Liver (tissue), 9 donors: ENCODE data around the gene CYP4V2. TPM values are rescaled to one million over a fixed set of nuclear protein-coding genes. Genes with fewer than 3 reads are reported as not detected.
"Not testable (repeated sequence)": the region's sequence is repeated elsewhere in the genome, so short reads cannot be mapped to it uniquely, and the experiment has no call there.

Source experiments
- DNase-seq: peaks from one replicate; pipeline ENCODE4 v3.0.0-alpha.2; 2017; ENCODE audit warnings: low spot score
- H3K27ac ChIP-seq, 2 donors: one replicate each; pipeline ENCODE4 v1.7.0; 2013; ENCODE audit warnings: inconsistent platforms in 2 of 2, low read length in 2 of 2, control low read depth in 1 of 2, low read depth in 1 of 2, mild to moderate bottlenecking in 1 of 2
- H3K27me3 ChIP-seq, 4 donors: one replicate each; pipeline versions ENCODE4 v1.6.1 to v1.7.0; 2013; ENCODE audit warnings: low read length in 3 of 4, inconsistent platforms in 1 of 4, mild to moderate bottlenecking in 1 of 4, moderate library complexity in 1 of 4; ENCODE audit not compliant: control insufficient read depth in 4 of 4, insufficient read depth in 4 of 4
- H3K36me3 ChIP-seq, 4 donors: one replicate each; pipeline versions ENCODE4 v1.6.1 to v1.7.0; 2013; ENCODE audit warnings: low read length in 3 of 4, mild to moderate bottlenecking in 3 of 4, low read depth in 1 of 4, moderate library complexity in 1 of 4; ENCODE audit not compliant: control insufficient read depth in 4 of 4, insufficient read depth in 3 of 4
- H3K4me1 ChIP-seq, 4 donors: one replicate each; pipeline versions ENCODE4 v1.6.1 to v1.7.0; 2013; ENCODE audit warnings: low read length in 3 of 4, mild to moderate bottlenecking in 3 of 4, moderate library complexity in 1 of 4; ENCODE audit not compliant: control insufficient read depth in 4 of 4, insufficient read depth in 4 of 4
- H3K4me3 ChIP-seq, 3 donors: one replicate each; pipeline versions ENCODE4 v1.6.1 to v1.7.0; 2013; ENCODE audit warnings: low read length in 3 of 3, control low read depth in 1 of 3, low read depth in 1 of 3, mild to moderate bottlenecking in 1 of 3
- H3K9ac ChIP-seq, 2 donors: one replicate each; pipeline ENCODE4 v1.7.0; 2013; ENCODE audit warnings: low read length in 2 of 2, mild to moderate bottlenecking in 2 of 2, moderate library complexity in 2 of 2, control low read depth in 1 of 2, low read depth in 1 of 2
- H3K9me3 ChIP-seq, 4 donors: one replicate each; pipeline versions ENCODE4 v1.6.1 to v1.7.0; 2013; ENCODE audit warnings: low read length in 3 of 4; ENCODE audit not compliant: control insufficient read depth in 4 of 4
- ATF3 ChIP-seq: IDR thresholded peaks from 2 replicates; pipeline ENCODE4 v1.6.1; 2016; ENCODE audit warnings: antibody characterized with exemption
- EGR1 ChIP-seq, 2 donors: IDR thresholded peaks; 2 replicates each; pipeline ENCODE4 v1.6.1; 2016 to 2018; ENCODE audit warnings: antibody characterized with exemption in 2 of 2, low read depth in 2 of 2
- FOXA1 ChIP-seq: IDR thresholded peaks from 2 replicates; pipeline ENCODE4 v1.6.1; 2016; ENCODE audit warnings: antibody characterized with exemption
- FOXA2 ChIP-seq: IDR thresholded peaks from 2 replicates; pipeline ENCODE4 v1.6.1; 2016; ENCODE audit warnings: antibody characterized with exemption
- GABPA ChIP-seq, 2 donors: IDR thresholded peaks in 1 of 2; conservative IDR thresholded peaks in 1 of 2; 2 replicates each; pipeline ENCODE4 v1.6.1; 2016; ENCODE audit warnings: antibody characterized with exemption in 2 of 2, mild to moderate bottlenecking in 1 of 2, moderate library complexity in 1 of 2
- HNF4A ChIP-seq, 2 donors: conservative IDR thresholded peaks; 2 replicates each; pipeline ENCODE4 v1.6.1; 2016; ENCODE audit warnings: antibody characterized with exemption in 2 of 2, mild to moderate bottlenecking in 2 of 2
- HNF4G ChIP-seq: IDR thresholded peaks from 2 replicates; pipeline ENCODE4 v1.6.1; 2016; ENCODE audit warnings: antibody characterized with exemption
- JUND ChIP-seq, 2 donors: IDR thresholded peaks; 2 replicates each; pipeline ENCODE4 v1.6.1; 2016; ENCODE audit warnings: antibody characterized with exemption in 2 of 2
- MAX ChIP-seq: IDR thresholded peaks from 2 replicates; pipeline ENCODE4 v1.6.1; 2016; ENCODE audit warnings: antibody characterized with exemption
- NR2F2 ChIP-seq: IDR thresholded peaks from 2 replicates; pipeline ENCODE4 v1.6.1; 2016; ENCODE audit warnings: antibody characterized with exemption
- RAD21 ChIP-seq, 2 donors: IDR thresholded peaks; 2 replicates each; pipeline ENCODE4 v1.6.1; 2016; ENCODE audit warnings: antibody characterized with exemption in 2 of 2, mild to moderate bottlenecking in 2 of 2
- RXRA ChIP-seq, 2 donors: IDR thresholded peaks; 2 replicates each; pipeline ENCODE4 v1.6.1; 2017 to 2018; ENCODE audit warnings: antibody characterized with exemption in 2 of 2, mild to moderate bottlenecking in 1 of 2
- SP1 ChIP-seq: IDR thresholded peaks from 2 replicates; pipeline ENCODE4 v1.6.1; 2018; ENCODE audit warnings: antibody characterized with exemption, mild to moderate bottlenecking
- TAF1 ChIP-seq: conservative IDR thresholded peaks from 2 replicates; pipeline ENCODE4 v1.6.1; 2016; ENCODE audit warnings: antibody characterized with exemption, mild to moderate bottlenecking
- YY1 ChIP-seq: IDR thresholded peaks from 2 replicates; pipeline ENCODE4 v1.6.1; 2016; ENCODE audit warnings: antibody characterized with exemption, mild to moderate bottlenecking
- ZBTB33 ChIP-seq: IDR thresholded peaks from 2 replicates; pipeline ENCODE4 v1.6.1; 2016; ENCODE audit warnings: antibody characterized with exemption
- WGBS: extraction: QIAGEN DNeasy Blood & Tissue Kit; methylation state at CpG from one replicate; pipeline ENCODE4 v1.1.7; 2013; 5-methylcytosine and 5-hydroxymethylcytosine counted together
- polyA plus RNA-seq, 2 donors: library from polyadenylated mRNA; stranded (reverse) in 1 of 2; unstranded in 1 of 2; fragments of 200-250 nt in 1 of 2; fragments of >200 nt in 1 of 2; fragmentation: Nextera tagmentation in 1 of 2; extraction: Ambion mirVana in 1 of 2; gene quantifications; one replicate each; pipeline versions ENCODE4 v1.2.1 to v1.2.3, GENCODE V29; 2013 to 2015
- total RNA-seq, 2 donors: library from RNA; depleted of rRNA; stranded (reverse); fragments of >200 nt; gene quantifications; one replicate each; pipeline ENCODE4 v1.2.3, GENCODE V29; 2014
- donor health status: healthy.
- donor health status: healthy.
- donor health status: healthy.
- donor health status: healthy.
- donor health status: healthy.

CYP4V2 gene
- total and polyA plus RNA-seq, 4 donors: 27.9 to 119 (median 35.1) TPM

GRCh38 chr4:186243331-186243730 is 52.0 kb downstream of the CYP4V2 start (continued):
- TF ChIP-seq MAX (no peak), EGR1 (IDR thresholded peaks at IDR 0.05; ENCODE audit: low read depth in 2 of 2) (no peak), JUND (IDR thresholded peaks at IDR 0.05) (no peak), FOXA1 (no peak), NR2F2 (no peak)

GRCh38 chr4:186244835-186245234 is 53.5 kb downstream of the CYP4V2 start:
- WGBS: 94% methylated on average over 5 of the region's 5 CpGs
- TF ChIP-seq MAX (no peak), FOXA1 (no peak), HNF4G (no peak), NR2F2 (no peak), ZBTB33 (no peak), JUND (IDR thresholded peaks at IDR 0.05) (no peak), YY1 (no peak), FOXA2 (no peak), RXRA (IDR thresholded peaks at IDR 0.05) (no peak)
- DNase-seq: no peak
- H3K9me3 ChIP-seq: no peaks in the 10 kb centered on the region
- H3K4me1 ChIP-seq: peaks cover 0 to 4% (median under 1%) of the 10 kb centered on the region in 4 donors
- peaks cover 0 to 15% (median 10%) of the 10 kb centered on the region in 4 donors for H3K36me3 ChIP-seq
- no peaks in the 10 kb centered on the region for H3K27me3 ChIP-seq
- no peak overlapping the region for H3K4me3 ChIP-seq
- H3K9ac ChIP-seq: no peak overlapping the region
- H3K27ac ChIP-seq: no peak overlapping the region

GRCh38 chr4:186247062-186247752 is 55.8 kb downstream of the CYP4V2 start:
- WGBS: 94% methylated on average over 9 of the region's 9 CpGs
- H3K9me3 ChIP-seq, H3K9ac ChIP-seq, H3K4me3 ChIP-seq, H3K27ac ChIP-seq, H3K27me3 ChIP-seq, H3K36me3 ChIP-seq, DNase-seq: not testable (repeated sequence)
- H3K4me1 ChIP-seq: peaks cover 4 to 17% (median 12%) of the 10 kb centered on the region in 4 donors

- H3K9me3 ChIP-seq: no peaks in the 10 kb centered on the region
- H3K9ac ChIP-seq: no peak overlapping the region
- H3K4me1 ChIP-seq: peaks cover 4 to 17% (median 12%) of the 10 kb centered on the region in 4 donors
- 84% methylated on average over 1 of the region's 1 CpG for WGBS
- no peaks in the 10 kb centered on the region for H3K27me3 ChIP-seq
- DNase-seq: no peak
- peaks cover 0 to 16% (median 10%) of the 10 kb centered on the region in 4 donors for H3K36me3 ChIP-seq
- no peak overlapping the region for H3K4me3 ChIP-seq
- H3K27ac ChIP-seq: no peak overlapping the region
- TF ChIP-seq SP1 (no peak), FOXA1 (no peak), FOXA2 (no peak), EGR1 (IDR thresholded peaks at IDR 0.05; ENCODE audit: low read depth in 2 of 2) (no peak), ZBTB33 (no peak), RAD21 (IDR thresholded peaks at IDR 0.05) (no peak), JUND (IDR thresholded peaks at IDR 0.05) (no peak), GABPA (IDR thresholded peaks at IDR 0.05 in 1 of 2, conservative IDR thresholded peaks at IDR 0.05 in 1 of 2) (no peak), MAX (no peak), YY1 (no peak), HNF4A (conservative IDR thresholded peaks at IDR 0.05) (no peak), TAF1 (no peak), ATF3 (no peak)
Observed at GRCh38 chr4:186248643-186249042, 57.3 kb downstream of the CYP4V2 start.
